Muscle of back (tissue), 11 donors: ENCODE results near the gene ATP13A2. TPM values are rescaled to one million over a fixed set of nuclear protein-coding genes. Genes with fewer than 3 reads are reported as not detected.

Source experiments
- DNase-seq, 3 donors: peaks; one replicate each; pipeline versions ENCODE4 v3.0.0 to v3.0.0-alpha.2; 2013
- polyA plus RNA-seq, 10 donors: library from polyadenylated mRNA; unstranded; fragments of 120-200 nt; gene quantifications; one replicate each; pipeline ENCODE4 v1.2.1, GENCODE V29; 2013; ENCODE audit not compliant: insufficient read length in 10 of 10

Gene ATP13A2
- polyA plus RNA-seq, 10 donors, result 13.3 to 27.2 (median 18.2) TPM

DNA sequence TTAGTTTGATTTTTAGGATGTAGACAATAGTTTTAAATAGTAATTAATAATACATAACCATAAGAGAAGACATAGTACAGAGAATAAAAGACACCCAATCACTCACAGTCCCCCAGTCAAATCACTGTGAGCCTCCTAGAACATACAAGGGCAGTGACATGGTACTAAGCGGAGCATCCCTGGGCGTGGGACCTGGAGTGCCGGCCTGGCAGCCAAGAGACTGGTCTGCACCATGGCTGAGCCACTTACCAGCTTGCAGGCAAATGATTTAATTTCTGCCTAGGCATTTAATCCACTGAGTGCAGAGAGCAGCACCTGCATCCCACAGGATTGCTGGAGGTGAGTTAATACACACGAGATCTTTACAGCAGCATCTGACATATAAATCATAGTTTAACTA lies 21.8 kb upstream of the ATP13A2 start:
- no peak for DNase-seq

DNA sequence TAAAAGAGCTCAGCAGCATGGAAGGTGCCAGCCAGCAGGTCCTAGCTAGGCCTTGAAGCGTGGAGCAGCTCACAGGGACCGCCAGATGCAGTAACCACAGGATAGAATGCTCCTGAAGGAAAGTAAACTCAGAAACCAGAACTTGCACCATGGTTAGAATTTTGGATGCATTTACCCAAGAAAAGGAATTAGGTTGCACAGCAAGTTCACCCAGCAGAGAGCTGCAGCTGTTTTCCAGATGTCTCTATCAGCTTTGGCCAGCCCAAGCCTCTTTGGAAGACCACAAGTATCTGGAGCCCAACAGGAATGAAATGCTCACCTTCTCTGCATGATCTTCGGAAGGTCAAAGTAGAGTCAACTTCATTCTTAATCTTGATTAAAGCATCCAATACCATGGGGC lies 21.0 kb upstream of the ATP13A2 start:
- no peak for DNase-seq

DNA sequence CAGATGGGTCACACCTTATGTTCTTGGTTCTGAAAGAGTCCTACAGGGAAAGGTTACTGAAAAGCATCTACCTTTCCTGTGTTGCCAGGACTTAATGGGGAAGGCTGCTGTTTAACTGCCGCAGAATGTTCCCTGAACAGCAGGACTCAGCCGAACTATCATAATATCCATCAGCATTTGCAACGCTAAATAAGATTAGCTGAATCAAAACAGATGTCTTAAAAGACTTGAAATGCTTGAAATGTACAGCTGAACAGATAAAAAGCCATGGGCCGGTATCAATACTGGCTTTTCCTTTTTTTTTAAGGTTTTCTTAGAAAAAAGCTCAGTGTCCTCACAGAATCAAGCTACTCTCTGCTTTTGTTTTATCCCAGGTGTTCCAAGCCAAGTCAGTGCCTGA lies 19.7 kb upstream of the ATP13A2 start:
- DNase-seq, result no peak

DNA sequence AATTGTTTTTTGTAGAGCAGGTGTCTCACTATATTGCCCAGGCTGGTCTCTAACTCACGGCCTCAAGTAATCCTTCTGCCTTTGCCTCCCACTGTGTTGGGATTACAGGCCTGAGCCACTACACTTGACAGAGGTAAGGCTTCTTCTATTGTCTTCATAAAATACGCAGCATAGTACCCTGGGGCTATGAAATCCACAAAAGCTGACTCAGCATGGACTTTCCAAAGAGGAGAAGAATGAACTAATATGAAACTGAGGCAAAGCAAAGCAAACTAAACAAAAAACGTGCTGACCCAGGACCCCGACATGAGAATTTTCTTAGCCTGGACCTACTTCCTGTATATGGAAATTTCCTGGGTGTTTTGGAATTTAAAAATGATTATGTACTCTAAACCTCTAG lies 18.5 kb upstream of the ATP13A2 start:
- DNase-seq, result no peak

DNA sequence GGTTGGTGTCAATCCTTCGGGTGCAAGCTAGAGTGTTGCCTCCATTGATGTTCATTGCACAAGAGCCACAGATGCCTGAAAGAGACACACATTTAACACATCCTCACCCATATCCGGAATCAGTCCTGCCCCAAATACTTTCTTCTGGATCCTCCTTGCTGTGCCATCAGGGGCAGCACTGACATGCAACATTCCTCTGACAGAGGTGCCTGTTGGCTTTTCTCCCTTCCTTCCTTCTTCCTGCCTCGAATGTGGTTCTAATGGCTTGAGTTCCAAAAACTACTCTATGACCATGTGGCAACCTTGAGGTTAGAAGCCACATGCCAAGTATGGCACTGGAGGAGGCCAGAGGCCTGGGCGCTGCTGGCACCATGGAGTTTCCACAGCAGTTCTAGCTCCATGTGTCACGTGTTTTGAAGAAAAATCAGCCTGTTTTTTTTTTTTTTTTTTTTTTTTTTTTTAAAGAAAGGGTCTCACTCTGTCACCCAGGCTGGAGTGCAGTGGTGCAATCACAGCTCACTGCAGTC lies 17.0 kb upstream of the ATP13A2 start:
- DNase-seq, result no peak

DNA sequence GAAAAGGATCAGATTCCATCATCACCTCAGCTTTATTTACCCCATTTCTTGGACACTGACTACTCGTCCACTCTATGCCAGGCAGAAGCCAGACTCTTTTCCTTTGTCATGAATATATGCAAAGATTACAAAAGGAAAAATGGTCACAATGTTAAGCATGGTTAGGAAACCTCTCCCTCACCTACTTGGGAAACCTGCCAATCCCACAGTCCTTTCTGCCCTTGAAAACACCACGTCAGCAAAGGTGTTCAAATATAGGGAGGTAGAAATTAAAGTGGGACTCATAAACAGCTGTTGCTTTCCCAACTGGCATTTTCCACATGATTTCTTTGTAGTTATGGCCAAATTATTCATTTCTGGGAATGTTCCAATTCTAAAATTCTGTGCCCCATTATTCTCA lies 16.2 kb upstream of the ATP13A2 start:
- no peak for DNase-seq

DNA sequence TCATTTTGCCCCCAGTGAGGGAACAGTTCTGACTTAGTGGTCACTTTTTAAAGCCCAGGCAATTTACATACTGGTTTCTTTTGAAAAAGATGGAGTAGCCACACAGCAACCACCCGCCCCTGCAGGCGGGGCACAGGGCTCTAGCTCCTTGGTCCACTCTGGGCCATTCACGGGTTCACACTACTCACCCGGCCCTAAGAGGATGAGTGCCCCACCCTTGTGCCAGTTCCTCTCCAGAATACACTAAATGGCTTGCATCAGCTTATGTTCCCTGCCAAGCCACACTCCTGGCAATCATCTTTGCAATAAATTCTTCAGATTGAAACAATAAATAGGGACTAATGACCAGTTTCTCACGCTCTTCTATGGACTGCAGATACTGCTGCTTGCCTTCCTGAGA lies 15.7 kb upstream of the ATP13A2 start:
- DNase-seq, result no peak

DNA sequence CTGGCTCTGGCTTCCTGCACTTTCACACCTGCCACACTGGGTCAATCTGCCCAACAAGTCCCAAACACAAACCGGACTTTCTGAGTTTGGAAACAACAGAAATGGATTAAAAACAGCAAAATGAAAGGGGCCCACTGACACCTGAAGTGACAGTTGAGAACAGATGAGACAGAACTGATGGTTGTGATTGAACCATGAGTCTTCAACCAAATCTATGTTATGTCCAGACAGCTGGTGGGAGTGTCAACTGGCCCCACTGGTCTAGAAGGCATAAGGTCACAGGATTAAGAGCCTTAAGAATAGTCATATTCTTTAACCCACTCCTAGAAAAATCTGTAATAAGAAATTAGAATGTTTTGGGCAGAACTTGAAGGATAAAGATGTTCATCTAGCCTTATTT lies 13.0 kb upstream of the ATP13A2 start:
- DNase-seq, result no peak

DNA sequence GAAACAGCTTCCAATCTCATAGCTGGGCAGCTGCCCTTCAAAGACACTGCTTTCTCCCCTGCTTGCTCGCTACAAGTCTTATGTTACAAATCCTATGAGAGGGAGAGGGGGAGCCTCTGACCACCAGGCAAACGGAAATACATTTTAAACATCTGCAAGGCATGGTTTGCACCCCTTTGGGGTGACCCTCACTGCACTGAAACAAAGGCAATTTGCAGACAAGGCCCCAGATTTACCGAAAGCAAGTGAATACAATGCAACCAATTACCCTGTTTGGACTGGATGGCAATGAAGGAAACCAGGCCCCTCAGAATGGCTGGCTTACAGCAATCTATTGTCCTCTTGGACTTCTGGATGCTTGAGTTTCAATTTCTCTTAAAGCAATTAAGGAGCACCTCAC lies 11.8 kb upstream of the ATP13A2 start:
- no peak for DNase-seq

DNA sequence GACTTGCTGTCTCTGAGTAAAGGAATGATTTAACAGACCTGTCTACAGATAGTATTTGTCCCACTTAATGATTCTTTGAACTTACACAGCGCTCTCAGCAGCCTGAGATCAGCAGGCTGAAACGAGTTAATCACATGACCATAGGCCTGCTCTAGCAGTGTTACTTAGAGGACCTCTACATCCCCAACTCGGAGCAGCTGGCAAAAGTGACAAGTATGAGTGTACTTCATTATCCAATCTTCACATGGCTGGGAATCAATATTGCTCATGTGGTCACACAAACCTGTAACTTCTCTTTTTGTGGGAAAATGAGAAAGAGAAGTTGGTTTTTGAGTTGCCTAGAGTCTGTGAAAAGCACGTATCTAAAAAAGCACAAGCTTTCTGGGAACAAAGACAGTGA lies 11.4 kb upstream of the ATP13A2 start:
- DNase-seq, result no peak

DNA sequence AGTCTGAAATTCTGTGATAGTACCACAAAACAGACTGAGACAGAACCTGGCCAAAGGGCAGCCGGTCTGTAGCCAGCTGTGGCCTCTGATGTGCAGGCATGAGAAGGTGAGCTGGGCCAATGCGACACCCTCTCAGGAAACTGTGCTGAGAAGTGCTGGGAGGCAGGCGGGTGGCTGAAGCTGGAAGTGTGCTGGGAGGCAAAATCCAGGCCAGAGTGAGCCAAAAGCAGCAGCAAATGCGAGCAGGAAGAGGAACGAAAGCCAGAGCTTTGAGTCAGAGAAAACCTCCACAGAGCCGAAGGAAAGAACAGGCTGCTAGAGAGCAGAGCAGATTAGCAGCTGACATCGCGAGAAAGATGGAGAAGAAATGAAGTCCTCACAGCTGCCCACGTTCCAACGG lies 10.2 kb upstream of the ATP13A2 start:
- no peak for DNase-seq

DNA sequence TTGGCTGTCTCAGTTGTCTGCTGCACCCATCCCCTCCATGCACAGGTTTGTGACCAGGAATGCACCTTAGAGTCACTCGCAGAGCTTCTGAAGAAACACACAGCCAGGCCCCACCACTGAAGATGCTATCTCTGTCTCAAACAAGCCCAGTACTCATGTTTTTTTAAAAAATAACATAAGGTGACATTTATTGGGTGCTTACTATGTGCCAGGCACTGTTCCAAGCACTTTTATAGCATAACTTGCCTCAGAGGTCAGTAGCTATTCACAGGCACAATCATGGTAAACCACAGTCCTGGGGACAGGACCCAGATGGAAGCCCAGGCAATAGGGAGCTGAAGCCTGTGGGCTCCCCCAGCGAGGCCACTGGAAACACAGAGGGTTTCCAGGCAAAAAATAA lies 8.8 kb upstream of the ATP13A2 start:
- no peak for DNase-seq

DNA sequence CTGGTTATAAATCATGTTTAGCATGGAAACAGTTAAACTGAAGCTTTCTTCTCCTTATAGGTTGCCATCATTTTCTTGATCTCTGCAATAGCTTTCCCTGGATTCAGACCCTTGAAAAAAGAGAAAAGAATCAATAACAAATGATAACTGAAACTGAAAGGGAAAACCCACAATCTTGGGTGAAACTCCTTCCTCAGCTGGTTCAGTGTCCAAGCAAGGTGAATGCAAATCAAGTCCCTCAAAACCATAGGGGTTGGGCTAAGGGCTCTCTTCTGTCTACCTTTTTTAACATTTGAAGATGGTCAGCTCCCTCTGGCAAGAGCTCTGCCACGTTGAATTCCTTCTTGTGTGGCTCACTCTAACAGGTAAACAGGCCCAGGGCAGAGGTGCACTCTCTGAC lies 7.1 kb upstream of the ATP13A2 start:
- no peak for DNase-seq

DNA sequence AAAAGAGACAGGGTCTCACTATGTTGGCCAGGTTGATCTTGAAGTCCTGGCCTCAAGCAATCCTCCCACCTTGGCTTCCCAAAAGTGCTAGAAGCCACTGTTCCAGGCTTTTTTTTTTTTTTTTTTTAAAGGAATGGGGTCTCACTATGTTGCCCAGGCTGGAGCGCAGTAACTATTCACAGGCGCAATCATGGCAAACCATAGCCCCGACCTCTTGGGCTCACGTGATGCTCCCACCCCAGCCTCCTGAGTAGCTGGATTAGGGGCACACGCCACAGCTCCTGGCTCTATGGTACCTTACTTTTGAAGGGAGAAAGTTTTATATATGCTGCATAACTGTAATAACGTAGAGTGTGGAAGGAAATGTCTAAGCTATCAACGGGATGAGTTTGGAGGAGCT lies 5.7 kb upstream of the ATP13A2 start:
- DNase-seq, result no peak

DNA sequence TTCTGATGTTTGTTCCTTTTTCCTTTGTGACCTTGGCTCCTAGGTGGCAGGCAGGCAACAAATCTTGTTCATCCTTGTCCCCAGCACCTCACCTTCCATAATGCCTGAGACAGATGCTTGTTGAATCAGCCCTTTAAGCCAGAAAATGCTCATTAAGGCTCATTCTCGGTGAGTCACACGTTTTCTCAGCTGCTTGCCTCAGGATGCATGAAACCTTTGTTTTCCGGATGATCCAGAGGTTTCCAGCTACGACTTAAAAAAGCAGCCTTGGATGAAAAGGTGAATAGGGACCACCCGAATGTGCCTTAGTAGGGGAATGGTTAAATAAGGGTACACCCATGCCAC lies 4.6 kb upstream of the ATP13A2 start:
- DNase-seq, result no peak

DNA sequence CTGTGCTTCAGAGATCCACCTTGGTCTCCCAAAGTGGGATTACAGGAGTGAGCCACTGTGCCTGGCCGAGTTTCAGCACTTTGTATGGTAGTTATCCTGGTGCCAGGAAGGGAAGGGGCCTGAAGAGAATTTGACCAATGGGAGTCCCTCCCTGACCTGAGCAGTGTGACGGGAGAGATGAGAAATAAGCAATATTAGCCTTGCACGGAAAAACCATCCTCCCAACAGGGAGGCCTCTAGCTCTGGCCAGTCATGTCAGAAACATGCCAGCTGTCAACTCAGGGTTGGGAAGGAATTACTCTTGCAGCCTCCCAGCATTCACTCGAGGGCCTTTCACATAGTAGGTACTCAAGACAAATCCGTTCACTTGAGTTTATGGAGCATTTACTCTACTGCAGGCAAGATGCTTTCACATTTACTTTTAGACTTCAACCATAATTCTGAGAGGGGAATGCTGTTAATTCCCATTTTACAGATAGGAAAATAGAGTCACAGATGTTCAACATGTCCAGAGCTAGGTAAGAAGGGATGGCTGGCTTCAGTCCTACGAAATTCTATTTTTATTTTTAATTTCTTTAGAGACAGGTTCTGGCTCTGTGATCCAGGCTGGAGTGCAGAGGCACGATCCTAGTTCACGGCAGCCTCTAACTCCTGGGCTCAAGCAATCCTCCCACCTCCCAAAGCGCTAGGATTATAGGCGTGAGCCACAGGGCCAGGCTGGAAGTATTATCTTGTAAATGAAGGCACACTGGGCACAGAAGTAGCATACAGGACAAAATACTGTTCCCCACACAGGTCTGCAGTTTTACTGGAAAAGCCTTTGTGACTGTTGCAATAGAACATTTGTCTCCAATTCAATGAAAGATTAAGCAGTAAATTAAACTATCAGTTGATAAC lies 3.2 kb upstream of the ATP13A2 start:
- DNase-seq, result no peak

DNA sequence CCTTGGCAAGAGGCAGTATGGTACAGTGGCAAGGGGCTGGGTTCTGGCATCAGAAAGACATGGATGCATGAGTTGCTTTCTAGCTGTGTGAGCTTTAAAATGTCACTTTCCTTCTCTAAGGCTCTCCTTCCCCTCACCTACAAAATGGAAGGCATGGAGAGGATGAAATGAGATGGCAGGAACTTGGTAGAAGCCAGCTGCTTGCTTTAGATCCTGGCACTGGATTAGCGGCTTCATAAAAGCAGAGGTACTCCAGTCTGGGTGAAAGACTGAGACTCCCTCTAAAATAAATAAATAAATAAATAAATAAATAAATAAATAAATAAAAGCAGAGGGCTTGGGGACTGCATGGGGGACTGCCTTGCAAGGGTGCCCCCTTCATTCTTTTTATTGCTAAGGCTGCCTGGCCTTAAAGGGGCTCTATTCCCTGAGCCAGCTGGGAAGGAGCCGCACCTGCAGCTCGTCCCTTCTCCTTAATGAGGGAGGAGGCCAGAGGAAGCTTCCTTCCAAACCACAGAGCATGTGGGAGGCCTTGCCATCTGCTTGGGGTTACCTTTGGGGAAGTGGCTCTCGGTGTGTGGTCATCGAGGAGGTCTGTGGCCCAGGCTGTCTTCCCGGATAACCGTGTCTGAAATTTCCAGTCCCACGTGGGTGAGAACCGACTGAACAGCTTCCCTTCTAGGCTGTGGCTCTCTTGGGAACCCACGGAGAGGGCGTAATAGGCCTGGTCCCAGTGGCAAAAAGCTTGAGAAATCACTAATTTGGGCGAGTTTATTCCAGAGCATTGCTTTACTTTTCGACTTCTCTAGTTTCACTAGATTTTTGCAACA lies 2.0 kb upstream of the ATP13A2 start:
- DNase-seq, result peak in 1 of 3 donors; percentile 32

DNA sequence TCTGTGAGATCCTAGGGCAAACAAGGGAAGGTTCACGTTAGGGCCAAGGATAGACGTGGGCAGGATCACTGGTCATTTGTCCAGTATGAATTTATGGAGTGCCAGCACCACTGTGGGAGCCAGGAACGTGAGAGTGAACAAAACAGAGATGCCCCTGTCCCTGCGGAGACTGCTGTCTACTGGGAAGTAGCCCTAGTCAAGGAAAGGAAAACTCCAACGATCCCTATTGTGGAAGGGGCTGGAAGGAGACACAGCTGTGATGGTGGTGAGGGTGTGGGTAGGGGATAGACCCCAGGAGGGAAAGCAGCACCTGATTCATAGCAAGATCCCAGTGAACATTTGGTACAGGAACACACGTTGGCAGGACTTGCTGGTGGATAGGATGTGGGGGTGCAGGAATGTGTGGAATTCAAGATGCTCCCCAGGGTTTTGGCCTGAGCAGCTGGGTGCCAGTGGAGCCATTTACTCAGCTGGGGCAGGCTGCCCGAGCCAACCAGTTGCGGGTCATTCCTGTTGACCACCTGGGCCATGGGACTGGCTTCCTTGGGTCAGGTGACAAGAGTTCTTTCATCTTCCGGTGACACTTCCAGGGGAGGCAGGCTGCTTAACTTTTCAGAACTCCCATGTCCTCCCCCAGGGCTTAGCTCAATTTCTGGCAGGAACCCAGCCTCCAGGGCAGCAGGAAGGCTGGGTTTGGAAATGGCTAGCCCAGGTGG lies 1.2 kb upstream of the ATP13A2 start:
- no peak for DNase-seq

DNA sequence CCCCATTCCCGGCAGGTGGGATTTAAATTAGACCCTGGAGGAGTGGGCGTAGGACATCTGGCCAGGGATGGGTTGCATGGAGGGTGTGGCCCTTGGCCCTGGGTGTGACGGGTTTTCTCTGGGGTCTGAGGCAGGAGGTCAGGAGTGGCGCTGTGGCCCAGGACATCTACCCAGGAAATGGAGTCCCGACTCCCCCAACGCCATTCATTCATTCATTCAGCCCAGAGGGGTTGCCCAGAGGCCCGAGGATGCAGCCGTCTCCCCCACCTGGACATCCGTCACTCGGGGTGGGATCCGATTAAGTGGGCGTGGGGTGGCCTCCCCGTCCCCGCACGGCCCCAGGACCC lies 663 bp downstream of the ATP13A2 start:
- peak in 1 of 3 donors; percentile 32 for DNase-seq

DNA sequence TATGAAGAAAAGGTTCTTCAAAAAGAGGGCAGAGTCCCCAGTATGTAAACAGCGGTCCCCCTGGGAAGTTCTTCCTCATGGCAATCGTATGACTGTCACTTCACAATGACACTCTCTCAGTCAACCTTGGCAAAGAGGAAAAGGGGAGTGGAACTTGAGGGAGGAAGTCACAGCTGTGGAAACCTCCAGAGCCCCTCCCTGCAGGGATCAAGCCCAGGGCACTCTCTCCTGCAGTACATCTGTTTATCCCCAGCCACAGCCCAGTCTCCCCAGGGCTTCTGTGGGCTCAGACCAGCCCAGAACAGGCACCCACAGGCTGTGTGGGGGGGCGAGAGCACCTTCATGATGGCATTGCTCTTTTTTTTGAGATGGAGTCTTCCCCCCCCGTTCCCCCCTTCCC lies 2.0 kb downstream of the ATP13A2 start:
- DNase-seq, result no peak

DNA sequence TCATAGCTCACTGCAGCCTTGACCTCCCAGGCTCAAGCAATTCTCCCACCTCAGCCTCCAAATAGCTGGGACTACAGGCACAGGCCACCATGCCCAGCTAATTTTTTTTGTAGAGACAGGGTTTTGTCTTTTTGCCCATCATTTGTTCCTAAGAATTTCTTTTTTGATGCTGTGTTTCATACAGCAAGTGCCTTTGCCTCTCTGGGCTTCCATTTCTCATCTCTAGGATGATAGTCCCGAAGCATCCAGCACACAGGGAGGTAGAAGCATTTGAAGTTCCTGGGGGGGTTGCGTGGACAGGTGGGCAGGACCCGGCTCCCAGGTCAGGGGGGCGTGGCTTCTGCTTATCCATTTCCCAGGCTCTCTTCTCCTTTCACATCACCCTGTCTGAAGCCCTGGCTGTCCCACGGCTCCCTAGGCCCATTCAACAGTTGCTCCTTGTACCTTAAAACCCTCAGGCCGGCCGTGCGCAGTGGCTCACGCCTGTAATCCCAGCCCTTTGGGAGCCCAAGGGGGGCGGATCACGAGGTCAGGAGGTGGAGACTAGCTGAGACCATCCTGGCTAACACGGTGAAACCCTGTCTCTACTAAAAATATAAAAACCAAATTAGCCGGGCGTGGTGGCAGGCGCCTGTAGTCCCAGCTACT lies 3.4 kb downstream of the ATP13A2 start:
- DNase-seq, result no peak

DNA sequence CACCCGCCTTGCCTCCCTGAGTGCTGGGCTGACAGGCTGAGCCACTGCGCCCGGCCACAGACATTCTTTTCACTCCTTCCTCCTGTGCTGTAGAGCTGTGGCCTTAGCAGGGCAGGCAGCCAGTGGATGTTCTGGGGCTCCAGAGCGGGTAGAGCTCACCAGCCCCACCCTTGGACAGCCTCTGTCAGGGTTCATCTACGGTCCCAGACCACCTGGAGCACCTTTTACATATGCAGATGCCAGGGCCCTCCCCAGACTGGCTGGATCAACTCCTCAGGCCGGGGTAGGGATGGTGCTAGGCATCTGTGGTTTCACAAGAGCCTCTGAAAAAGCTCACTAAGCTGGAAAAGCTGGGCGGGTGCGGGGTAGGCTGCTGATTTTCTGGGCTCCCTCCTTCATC lies 4.6 kb downstream of the ATP13A2 start:
- no peak for DNase-seq
